GM13976 (cell line): Measurements from ENCODE around the gene PSKH1.

Source experiments
- DNase-seq: peaks from one replicate; pipeline ENCODE4 v3.0.0; 2012; ENCODE audit warnings: low spot score
- CTCF ChIP-seq: IDR thresholded peaks from 2 replicates; pipeline ENCODE4 v1.5.1; 2012; ENCODE audit warnings: borderline replicate concordance, mild to moderate bottlenecking; ENCODE audit not compliant: insufficient read depth; ENCODE audit errors: extremely low read depth, missing control alignments, control extremely low read depth
- in situ Hi-C: fragments of 300-500 bp; cut with MboI; formaldehyde crosslinking; loops from one replicate; pipeline ENCODE4 v1.12.0; 2022; ENCODE audit warnings: low sequenced_read_pairs, mixed read lengths, inconsistent platforms; ENCODE audit not compliant: unreplicated experiment

Gene PSKH1

GRCh38 chr16:67879936-67880335, 13.1 kb upstream of the PSKH1 start:
- TF ChIP-seq CTCF, result no peak
- in situ Hi-C loops, result no loop called here
- no peak for DNase-seq

GRCh38 chr16:67880584-67880983, 12.5 kb upstream of the PSKH1 start:
- no peak for TF ChIP-seq CTCF
- no peak for DNase-seq
- in situ Hi-C loops, result no loop called here

- no peak for DNase-seq
- TF ChIP-seq CTCF, result no peak
- in situ Hi-C loops, result no loop called here
Measured at GRCh38 chr16:67881621-67882161, 11.4 kb upstream of the PSKH1 start.

- in situ Hi-C loops, result no loop called here
- TF ChIP-seq CTCF, result no peak
- DNase-seq, result no peak
Measured at GRCh38 chr16:67882374-67883145, 10.5 kb upstream of the PSKH1 start.

- no peak for TF ChIP-seq CTCF
- in situ Hi-C loops, result no loop called here
Measured at GRCh38 chr16:67883146-67883871, 9.7 kb upstream of the PSKH1 start.

GRCh38 chr16:67883872-67884261, 9.2 kb upstream of the PSKH1 start:
- DNase-seq, result peak; percentile 89
- in situ Hi-C loops, result no loop called here
- peak; percentile 93 for TF ChIP-seq CTCF

More at GRCh38 chr16:67883146-67883871, 9.7 kb upstream of the PSKH1 start:
- no peak for DNase-seq
